ENCODE measurements around the gene ABCF1. TPM values are rescaled to one million over a fixed set of nuclear protein-coding genes. Genes with fewer than 3 reads are reported as not detected.

Gene ABCF1
- total RNA-seq, 2 donors from 2014 or later, result 33.9 to 41.3 TPM

GRCh38 chr6:30600451-30600961, 29.3 kb downstream of the ABCF1 start:
- H3K9me3 ChIP-seq, result no peaks in the 10 kb centered on the region
- H3K4me1 ChIP-seq, result no peaks in the 10 kb centered on the region
- H3K27me3 ChIP-seq, result no peaks in the 10 kb centered on the region
- H3K27ac ChIP-seq, result no peak overlapping the region
- H3K4me3 ChIP-seq, result no peak overlapping the region
- TF ChIP-seq, protein P1, sequence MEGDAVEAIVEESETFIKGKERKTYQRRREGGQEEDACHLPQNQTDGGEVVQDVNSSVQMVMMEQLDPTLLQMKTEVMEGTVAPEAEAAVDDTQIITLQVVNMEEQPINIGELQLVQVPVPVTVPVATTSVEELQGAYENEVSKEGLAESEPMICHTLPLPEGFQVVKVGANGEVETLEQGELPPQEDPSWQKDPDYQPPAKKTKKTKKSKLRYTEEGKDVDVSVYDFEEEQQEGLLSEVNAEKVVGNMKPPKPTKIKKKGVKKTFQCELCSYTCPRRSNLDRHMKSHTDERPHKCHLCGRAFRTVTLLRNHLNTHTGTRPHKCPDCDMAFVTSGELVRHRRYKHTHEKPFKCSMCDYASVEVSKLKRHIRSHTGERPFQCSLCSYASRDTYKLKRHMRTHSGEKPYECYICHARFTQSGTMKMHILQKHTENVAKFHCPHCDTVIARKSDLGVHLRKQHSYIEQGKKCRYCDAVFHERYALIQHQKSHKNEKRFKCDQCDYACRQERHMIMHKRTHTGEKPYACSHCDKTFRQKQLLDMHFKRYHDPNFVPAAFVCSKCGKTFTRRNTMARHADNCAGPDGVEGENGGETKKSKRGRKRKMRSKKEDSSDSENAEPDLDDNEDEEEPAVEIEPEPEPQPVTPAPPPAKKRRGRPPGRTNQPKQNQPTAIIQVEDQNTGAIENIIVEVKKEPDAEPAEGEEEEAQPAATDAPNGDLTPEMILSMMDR (IDR thresholded peaks at IDR 0.05), result no peak
- peaks cover 55% of the 10 kb centered on the region for H3K36me3 ChIP-seq
- DNase-seq (ENCODE audit: low spot score), result no peak

- no peak overlapping the region for H3K27ac ChIP-seq
- no peaks in the 10 kb centered on the region for H3K27me3 ChIP-seq
- peaks cover 64% of the 10 kb centered on the region for H3K36me3 ChIP-seq
- H3K9me3 ChIP-seq, result no peaks in the 10 kb centered on the region
- TF ChIP-seq, protein P1 (IDR thresholded peaks at IDR 0.05), result no peak
- H3K4me3 ChIP-seq, result no peak overlapping the region
- no peak for DNase-seq (ENCODE audit: low spot score)
- H3K4me1 ChIP-seq, result no peaks in the 10 kb centered on the region
Observed at GRCh38 chr6:30601436-30601814, 30.2 kb downstream of the ABCF1 start.

GRCh38 chr6:30601815-30602641, 30.8 kb downstream of the ABCF1 start:
- H3K27ac ChIP-seq, result no peak overlapping the region
- no peaks in the 10 kb centered on the region for H3K4me1 ChIP-seq
- H3K9me3 ChIP-seq, result no peaks in the 10 kb centered on the region
- H3K27me3 ChIP-seq, result no peaks in the 10 kb centered on the region
- peaks cover 70% of the 10 kb centered on the region for H3K36me3 ChIP-seq
- DNase-seq (ENCODE audit: low spot score), result no peak
- H3K4me3 ChIP-seq, result no peak overlapping the region
- TF ChIP-seq, protein P1 (IDR thresholded peaks at IDR 0.05), result no peak

DNA sequence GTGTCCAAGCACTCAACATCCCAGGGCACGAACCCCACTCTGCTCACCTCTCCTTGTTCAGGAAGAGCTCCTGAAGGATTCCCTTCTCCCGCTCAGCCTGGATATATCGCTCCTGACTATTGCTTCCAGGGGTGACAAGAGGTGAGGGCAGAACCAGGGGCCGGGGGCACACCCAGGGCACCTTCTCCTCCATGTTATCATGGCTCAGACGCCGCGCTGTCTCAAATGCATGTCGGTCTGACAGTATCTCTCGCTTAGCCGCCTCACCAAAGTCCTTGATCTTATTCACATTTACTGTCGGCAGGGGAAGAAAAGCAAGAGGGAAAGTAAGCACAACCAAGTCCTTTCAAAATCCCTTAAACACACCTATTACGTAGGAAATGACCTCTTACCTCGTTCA, 32.7 kb downstream of the ABCF1 start:
- no peaks in the 10 kb centered on the region for H3K27me3 ChIP-seq
- H3K4me1 ChIP-seq, result no peaks in the 10 kb centered on the region
- TF ChIP-seq, protein P1 (IDR thresholded peaks at IDR 0.05), result no peak
- DNase-seq (ENCODE audit: low spot score), result no peak
- peaks cover 89% of the 10 kb centered on the region for H3K36me3 ChIP-seq
- no peak overlapping the region for H3K27ac ChIP-seq
- H3K4me3 ChIP-seq, result no peak overlapping the region
- H3K9me3 ChIP-seq, result no peaks in the 10 kb centered on the region

DNA sequence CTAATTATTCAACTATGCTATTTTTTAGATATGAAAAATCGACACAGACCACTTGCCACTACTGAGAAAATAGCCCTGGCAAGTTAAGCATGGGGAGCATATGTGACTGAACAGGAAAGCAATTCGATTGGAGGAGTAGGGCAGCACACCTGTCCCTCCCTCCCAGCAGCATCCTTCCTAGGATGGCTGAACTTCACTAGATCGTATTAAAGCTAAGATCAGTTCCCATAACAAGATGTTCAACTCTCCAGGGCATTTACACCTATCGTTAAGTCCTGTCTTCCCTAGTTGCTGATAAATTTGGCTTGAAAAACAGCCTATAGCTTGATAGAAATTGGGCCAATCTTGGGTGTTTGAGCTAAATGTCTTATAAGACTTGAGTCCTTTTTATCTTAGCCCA, 38.8 kb downstream of the ABCF1 start:
- Histone ChIP-seq H3K27ac (no peak overlapping the region), H3K27me3 (no peaks in the 10 kb centered on the region), H3K4me1 (peaks cover 0 to 54% of the 10 kb centered on the region in 2 donors), H3K9me3 (no peaks in the 10 kb centered on the region), H3K36me3 (peaks cover 44% of the 10 kb centered on the region), H3K4me3 (no peak overlapping the region)
- DNase-seq (ENCODE audit: low spot score), result no peak
- TF ChIP-seq, protein P1 (IDR thresholded peaks at IDR 0.05), result no peak
